ENCODE measurements around the gene JAKMIP1. TPM values are rescaled to one million over a fixed set of nuclear protein-coding genes. Genes with fewer than 3 reads are reported as not detected.

The JAKMIP1 gene
- total RNA-seq, 1 experiment from 2014 or later: not detected

DNA sequence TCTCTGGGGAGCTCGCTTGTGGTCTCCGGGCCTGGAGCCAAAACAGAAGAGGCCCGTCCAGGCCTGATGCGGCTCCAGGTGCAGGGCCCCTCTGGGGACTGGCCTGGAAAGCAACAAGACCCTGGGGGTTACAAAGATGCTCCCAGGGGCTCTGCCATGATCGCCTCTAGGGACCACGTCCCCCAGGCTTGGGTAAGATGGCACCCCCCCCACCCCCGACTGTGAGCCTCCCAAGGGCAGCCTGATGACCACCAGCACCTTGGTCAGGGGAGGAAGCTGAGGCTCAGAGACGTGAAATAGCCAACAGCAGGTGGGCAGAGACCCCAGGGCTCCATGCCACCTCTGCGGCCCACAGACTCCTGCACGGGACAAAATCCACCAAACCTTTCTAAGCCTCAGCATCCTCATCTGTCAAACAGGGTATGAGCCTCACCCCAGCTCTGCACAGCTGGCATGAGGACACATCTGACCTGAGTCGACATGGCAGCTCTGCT is 207.5 kb downstream of the JAKMIP1 start:
- no peaks in the 10 kb centered on the region for H3K4me1 Mint-ChIP-seq (ENCODE audit: insufficient read depth, unreplicated experiment)
- H3K4me3 Mint-ChIP-seq (ENCODE audit: unreplicated experiment): no peak overlapping the region
- ChIA-PET CTCF (interaction anchor here (1.6 kb wide), 1 partner anchor 10 kb away, joined by 4 read pairs; no protein-coding TSS in a partner anchor), POLR2A (interaction anchor here (1.4 kb wide), 1 partner anchor 86 kb away, joined by 3 read pairs; no protein-coding TSS in a partner anchor)
- no peak overlapping the region for H3K27ac Mint-ChIP-seq (ENCODE audit: low read depth, unreplicated experiment)
- intact Hi-C loops (cut with micrococcal nuclease): no loop called here
- H3K36me3 Mint-ChIP-seq (ENCODE audit: insufficient read depth, unreplicated experiment): no peaks in the 10 kb centered on the region
- no TSS peak for BruUV-seq (replicated peaks)
- H3K27me3 Mint-ChIP-seq (ENCODE audit: insufficient read depth, unreplicated experiment): no peaks in the 10 kb centered on the region
- peaks cover 24% of the 10 kb centered on the region for H3K9me3 Mint-ChIP-seq (ENCODE audit: unreplicated experiment)
- DNase-seq (ENCODE audit: unreplicated experiment): no peak
- TF ChIP-seq, protein P1, sequence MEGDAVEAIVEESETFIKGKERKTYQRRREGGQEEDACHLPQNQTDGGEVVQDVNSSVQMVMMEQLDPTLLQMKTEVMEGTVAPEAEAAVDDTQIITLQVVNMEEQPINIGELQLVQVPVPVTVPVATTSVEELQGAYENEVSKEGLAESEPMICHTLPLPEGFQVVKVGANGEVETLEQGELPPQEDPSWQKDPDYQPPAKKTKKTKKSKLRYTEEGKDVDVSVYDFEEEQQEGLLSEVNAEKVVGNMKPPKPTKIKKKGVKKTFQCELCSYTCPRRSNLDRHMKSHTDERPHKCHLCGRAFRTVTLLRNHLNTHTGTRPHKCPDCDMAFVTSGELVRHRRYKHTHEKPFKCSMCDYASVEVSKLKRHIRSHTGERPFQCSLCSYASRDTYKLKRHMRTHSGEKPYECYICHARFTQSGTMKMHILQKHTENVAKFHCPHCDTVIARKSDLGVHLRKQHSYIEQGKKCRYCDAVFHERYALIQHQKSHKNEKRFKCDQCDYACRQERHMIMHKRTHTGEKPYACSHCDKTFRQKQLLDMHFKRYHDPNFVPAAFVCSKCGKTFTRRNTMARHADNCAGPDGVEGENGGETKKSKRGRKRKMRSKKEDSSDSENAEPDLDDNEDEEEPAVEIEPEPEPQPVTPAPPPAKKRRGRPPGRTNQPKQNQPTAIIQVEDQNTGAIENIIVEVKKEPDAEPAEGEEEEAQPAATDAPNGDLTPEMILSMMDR (IDR thresholded peaks at IDR 0.05; ENCODE audit: unreplicated experiment): no peak

DNA sequence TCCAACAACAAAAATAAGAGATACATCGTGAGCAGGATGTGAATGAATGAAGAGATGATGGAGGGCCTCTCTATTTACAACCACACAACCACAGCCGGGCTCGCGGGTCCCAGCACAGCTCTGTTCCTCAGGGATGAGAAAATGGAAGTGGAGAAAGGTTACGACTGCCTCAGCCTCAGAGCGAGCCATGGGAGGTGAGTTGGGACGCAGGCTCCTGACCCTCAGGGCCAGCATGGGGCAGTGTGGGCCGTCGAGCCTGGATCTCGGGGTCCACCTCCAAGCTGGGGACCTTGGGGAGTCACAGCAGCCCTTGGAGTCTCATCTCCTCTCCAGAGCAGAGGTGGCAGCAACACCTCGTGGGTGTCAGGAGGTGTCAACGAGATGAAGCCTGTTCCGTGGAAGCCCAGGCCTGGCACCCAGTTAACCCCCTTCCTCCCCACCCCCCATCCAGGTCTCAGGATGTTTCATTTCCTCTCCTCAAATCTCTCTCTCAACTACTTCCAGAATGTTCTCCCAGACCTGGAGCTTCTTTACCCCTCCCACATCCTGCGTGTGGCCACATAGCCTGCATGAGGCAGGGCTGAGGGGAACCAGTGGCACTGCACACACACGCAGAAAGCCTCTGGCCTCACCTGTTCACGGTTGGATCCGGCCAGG is 208.1 kb downstream of the JAKMIP1 start:
- ChIA-PET CTCF (interaction anchor here (1.6 kb wide), 1 partner anchor 10 kb away, joined by 4 read pairs; no protein-coding TSS in a partner anchor), POLR2A (no interaction called here)
- no peak for DNase-seq (ENCODE audit: unreplicated experiment)
- Mint-ChIP-seq H3K4me3 (ENCODE audit: unreplicated experiment) (no peak overlapping the region), H3K9me3 (ENCODE audit: unreplicated experiment) (peaks cover 29% of the 10 kb centered on the region), H3K4me1 (ENCODE audit: insufficient read depth, unreplicated experiment) (no peaks in the 10 kb centered on the region), H3K36me3 (ENCODE audit: insufficient read depth, unreplicated experiment) (no peaks in the 10 kb centered on the region), H3K27me3 (ENCODE audit: insufficient read depth, unreplicated experiment) (no peaks in the 10 kb centered on the region), H3K27ac (ENCODE audit: low read depth, unreplicated experiment) (no peak overlapping the region)
- TF ChIP-seq, protein P1 (IDR thresholded peaks at IDR 0.05; ENCODE audit: unreplicated experiment): no peak
- BruUV-seq (replicated peaks): no TSS peak
- intact Hi-C loops (cut with micrococcal nuclease): no loop called here

DNA sequence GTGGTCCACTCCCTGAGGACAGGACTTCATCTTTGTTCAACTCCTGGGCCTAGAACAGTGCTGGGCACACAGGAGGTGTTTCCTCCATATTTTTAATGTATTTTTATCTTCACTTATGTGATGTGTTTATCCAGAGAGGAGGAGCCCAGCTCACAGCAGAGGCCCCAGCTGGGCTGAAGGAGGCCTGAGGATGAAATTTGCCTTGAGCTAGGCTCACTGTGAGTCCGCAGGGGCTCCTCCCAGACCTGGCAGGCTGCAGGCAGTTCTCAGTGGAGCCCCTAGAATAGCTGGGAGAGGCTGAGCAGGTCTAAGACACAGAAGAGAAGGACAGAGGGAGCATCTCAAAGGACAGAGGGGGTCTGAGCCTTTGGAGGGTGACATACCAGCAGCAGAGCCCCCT is 208.9 kb downstream of the JAKMIP1 start:
- Mint-ChIP-seq H3K4me3 (ENCODE audit: unreplicated experiment) (no peak overlapping the region), H3K4me1 (ENCODE audit: insufficient read depth, unreplicated experiment) (no peaks in the 10 kb centered on the region), H3K36me3 (ENCODE audit: insufficient read depth, unreplicated experiment) (no peaks in the 10 kb centered on the region), H3K27ac (ENCODE audit: low read depth, unreplicated experiment) (no peak overlapping the region), H3K27me3 (ENCODE audit: insufficient read depth, unreplicated experiment) (no peaks in the 10 kb centered on the region), H3K9me3 (ENCODE audit: unreplicated experiment) (peaks cover 23% of the 10 kb centered on the region)
- TF ChIP-seq, protein P1 (IDR thresholded peaks at IDR 0.05; ENCODE audit: unreplicated experiment): no peak
- no TSS peak for BruUV-seq (replicated peaks)
- DNase-seq (ENCODE audit: unreplicated experiment): no peak
- ChIA-PET CTCF (interaction anchor here (0.6 kb wide), 2 partner anchors 941 to 1472 kb away, joined by 3 to 4 read pairs; no protein-coding TSS in a partner anchor), POLR2A (no interaction called here)
- intact Hi-C loops (cut with micrococcal nuclease): no loop called here

DNA sequence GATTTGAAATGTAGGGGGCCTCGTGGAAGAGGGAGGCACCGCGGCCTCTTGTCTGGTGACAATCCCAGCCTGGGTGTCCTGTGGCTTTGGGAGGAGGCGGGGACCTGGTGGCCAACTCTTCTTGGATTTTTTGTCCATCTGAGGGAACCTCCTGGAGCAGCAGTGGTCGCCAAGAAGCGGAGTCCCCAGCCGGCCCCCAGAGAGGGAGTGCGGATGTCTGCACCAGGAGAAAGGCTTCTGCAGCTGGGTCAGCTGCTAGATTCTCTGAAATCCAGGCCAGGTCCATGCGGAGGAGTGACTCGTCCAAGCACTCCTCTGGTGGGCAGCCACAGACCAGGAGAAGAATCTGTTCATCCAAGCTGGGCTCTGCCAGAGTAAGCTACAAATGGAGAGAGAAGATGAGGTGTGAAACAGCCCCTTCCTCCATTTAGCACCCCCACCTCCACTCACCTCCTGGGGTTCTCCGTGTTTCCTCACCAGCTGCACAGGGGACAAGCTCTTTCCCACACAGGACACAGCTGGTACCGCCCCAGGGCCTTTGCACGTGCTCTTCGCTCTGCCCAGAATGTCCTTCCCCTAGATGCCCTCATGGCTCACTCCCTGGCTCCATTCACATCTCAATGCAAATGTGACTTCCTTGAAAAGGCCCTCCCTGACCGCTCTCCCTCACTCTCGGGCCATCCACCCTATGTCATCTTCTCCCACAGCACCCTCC is 209.7 kb downstream of the JAKMIP1 start:
- H3K9me3 Mint-ChIP-seq (ENCODE audit: unreplicated experiment): peaks cover 23% of the 10 kb centered on the region
- no peaks in the 10 kb centered on the region for H3K36me3 Mint-ChIP-seq (ENCODE audit: insufficient read depth, unreplicated experiment)
- CTCF ChIA-PET: interaction anchor here (0.6 to 5.3 kb wide), 4 partner anchors 7 to 264 kb away, joined by 3 to 50 read pairs (median 3); no protein-coding TSS in a partner anchor
- intact Hi-C loops (cut with micrococcal nuclease): no loop called here
- no TSS peak for BruUV-seq (replicated peaks)
- H3K27me3 Mint-ChIP-seq (ENCODE audit: insufficient read depth, unreplicated experiment): no peaks in the 10 kb centered on the region
- POLR2A ChIA-PET: interaction anchor here (0.7 kb wide), 1 partner anchor 121 kb away, joined by 3 read pairs; no protein-coding TSS in a partner anchor
- no peak overlapping the region for H3K27ac Mint-ChIP-seq (ENCODE audit: low read depth, unreplicated experiment)
- no peaks in the 10 kb centered on the region for H3K4me1 Mint-ChIP-seq (ENCODE audit: insufficient read depth, unreplicated experiment)
- no peak overlapping the region for H3K4me3 Mint-ChIP-seq (ENCODE audit: unreplicated experiment)
- TF ChIP-seq, protein P1 (IDR thresholded peaks at IDR 0.05; ENCODE audit: unreplicated experiment): no peak
- DNase-seq (ENCODE audit: unreplicated experiment): no peak
